Hepatic stellate cell (primary cell): ENCODE results near the gene METTL9.
"Not testable (repeated sequence)": the region's sequence is repeated elsewhere in the genome, so short reads cannot be mapped to it uniquely, and the experiment has no call there.

Source experiments
- DNase-seq: peaks from one replicate; pipeline ENCODE4 v3.0.0; 2011; ENCODE audit warnings: low spot score

The METTL9 gene

GRCh38 chr16:21663889-21664647, 64.7 kb downstream of the METTL9 start, which contains the start of gene OTOA:
Gene OTOA, plus strand, starts transcription at chr16:21663968. Its CDS starts 14,547 bp downstream, at chr16:21678515.
- peak; percentile 15 for DNase-seq

GRCh38 chr16:21664801-21665492, 65.6 kb downstream of the METTL9 start:
- no peak for DNase-seq

- DNase-seq, result no peak
These were observed 67.4 kb downstream of the METTL9 start for GRCh38 chr16:21666772-21667171.

- no peak for DNase-seq
These were observed 68.2 kb downstream of the METTL9 start for GRCh38 chr16:21667575-21667974.

- DNase-seq, result no peak
These were observed 74.1 kb downstream of the METTL9 start for GRCh38 chr16:21673469-21673868.

GRCh38 chr16:21674456-21674855, 75.1 kb downstream of the METTL9 start:
- DNase-seq, result not testable (repeated sequence)

GRCh38 chr16:21680714-21681113, 81.3 kb downstream of the METTL9 start:
- DNase-seq, result not testable (repeated sequence)

- DNase-seq, result no peak
These were observed 83.8 kb downstream of the METTL9 start for GRCh38 chr16:21683184-21683583.

- DNase-seq, result no peak
These were observed 84.8 kb downstream of the METTL9 start for GRCh38 chr16:21684199-21684598.

GRCh38 chr16:21685034-21685455, 85.7 kb downstream of the METTL9 start:
- DNase-seq, result no peak

- DNase-seq, result no peak
These were observed 89.7 kb downstream of the METTL9 start for GRCh38 chr16:21689107-21689506.

GRCh38 chr16:21690967-21691366, 91.6 kb downstream of the METTL9 start:
- DNase-seq, result not testable (repeated sequence)

GRCh38 chr16:21694609-21695008, 95.2 kb downstream of the METTL9 start:
- DNase-seq, result no peak

GRCh38 chr16:21697032-21697431, 97.7 kb downstream of the METTL9 start:
- no peak for DNase-seq

GRCh38 chr16:21698169-21699032, 99.0 kb downstream of the METTL9 start:
- DNase-seq, result no peak

- no peak for DNase-seq
These were observed 101.9 kb downstream of the METTL9 start for GRCh38 chr16:21701271-21701670.

GRCh38 chr16:21702276-21702675, 102.9 kb downstream of the METTL9 start:
- DNase-seq, result no peak

- DNase-seq, result no peak
These were observed 103.8 kb downstream of the METTL9 start for GRCh38 chr16:21703156-21703555.

GRCh38 chr16:21703589-21704174, 104.3 kb downstream of the METTL9 start:
- no peak for DNase-seq

- DNase-seq, result no peak
These were observed 104.9 kb downstream of the METTL9 start for GRCh38 chr16:21704266-21704665.

- DNase-seq, result no peak
These were observed 105.4 kb downstream of the METTL9 start for GRCh38 chr16:21704733-21705132.
